HEK293 (cell line): ENCODE measurements around the gene TSC22D1.

Source experiments
- CTCF ChIA-PET: fragments of 350-600 bp; formaldehyde crosslinking; extraction: SDS; loops from one replicate; lab custom pipeline; 2021; ENCODE audit warnings: antibody characterized with exemption; lab: Yijun Ruan, JAX
- POLR2A ChIA-PET: fragments of 300-600 bp; formaldehyde crosslinking; extraction: SDS; loops from one replicate; lab custom pipeline; 2020; ENCODE audit warnings: antibody characterized with exemption, inconsistent platforms; lab: Yijun Ruan, JAX
- H3K27ac ChIP-seq: fragments of 200-500 bp; sonication (Bioruptor generic); 2 replicates; pipeline ENCODE4 v1.5.1; 2014; ENCODE audit warnings: low read depth, low read length, control low read depth, inconsistent platforms; ENCODE audit errors: extremely low read depth
- H3K36me3 ChIP-seq, 2 experiments: fragments of 200-500 bp in 1 of 2; sonication (Bioruptor generic) in 1 of 2; 1 replicate in 1 of 2; 2 replicates in 1 of 2; pipeline ENCODE4 v1.5.1; 2014 to 2017; ENCODE audit warnings: inconsistent platforms in 2 of 2, low read length in 2 of 2; ENCODE audit not compliant: control insufficient read depth in 2 of 2, insufficient read depth in 1 of 2
- H3K4me1 ChIP-seq: fragments of 200-500 bp; sonication (Bioruptor generic); 2 replicates; pipeline ENCODE4 v1.5.1; 2014; ENCODE audit warnings: mild to moderate bottlenecking, low read length, inconsistent platforms; ENCODE audit not compliant: control insufficient read depth, insufficient read depth
- H3K4me3 ChIP-seq: 2 replicates; pipeline ENCODE4 v1.5.1; 2011; ENCODE audit warnings: low read depth, mild to moderate bottlenecking, control low read depth, low read length, moderate library complexity
- H3K9me3 ChIP-seq: fragments of 200-500 bp; sonication (Bioruptor generic); 2 replicates; pipeline ENCODE4 v1.5.1; 2014; ENCODE audit warnings: low read depth, low read length, inconsistent platforms; ENCODE audit not compliant: control insufficient read depth, insufficient read depth
- GLI2 ChIP-seq: fragments of 450-650 bp; formaldehyde crosslinking; IDR thresholded peaks from 2 replicates; pipeline ENCODE4; 2017; ENCODE audit warnings: missing biosample characterization, missing genetic modification characterization, low read depth, borderline replicate concordance
- KLF17 ChIP-seq: fragments of 450-650 bp; formaldehyde crosslinking; IDR thresholded peaks from 2 replicates; pipeline ENCODE4 v1.5.1; 2016; ENCODE audit warnings: missing biosample characterization, missing genetic modification characterization
- KLF9 ChIP-seq: fragments of 450-650 bp; formaldehyde crosslinking; IDR thresholded peaks from 2 replicates; pipeline ENCODE4 v1.5.1; 2016; ENCODE audit warnings: missing biosample characterization, missing genetic modification characterization, low read depth
- MZF1 ChIP-seq: fragments of 450-650 bp; formaldehyde crosslinking; IDR thresholded peaks from 2 replicates; pipeline ENCODE4 v1.5.1; 2017; ENCODE audit warnings: missing biosample characterization, missing genetic modification characterization, borderline replicate concordance
- ZBTB48 ChIP-seq: fragments of 450-650 bp; formaldehyde crosslinking; IDR thresholded peaks from 2 replicates; pipeline ENCODE4 v1.5.1; 2016; ENCODE audit warnings: missing biosample characterization, missing genetic modification characterization
- ZFP41 ChIP-seq: fragments of 450-650 bp; formaldehyde crosslinking; IDR thresholded peaks from 2 replicates; pipeline ENCODE4 v1.5.1; 2016; ENCODE audit warnings: missing biosample characterization, missing genetic modification characterization, borderline replicate concordance
- ZNF112 ChIP-seq: fragments of 450-650 bp; formaldehyde crosslinking; IDR thresholded peaks from 2 replicates; pipeline ENCODE4 v1.5.0; 2017; ENCODE audit warnings: missing biosample characterization, missing genetic modification characterization
- ZNF114 ChIP-seq: fragments of 450-650 bp; formaldehyde crosslinking; IDR thresholded peaks from 2 replicates; pipeline ENCODE4 v1.5.0; 2017; ENCODE audit warnings: missing biosample characterization, missing genetic modification characterization
- ZNF132 ChIP-seq: fragments of 450-650 bp; formaldehyde crosslinking; IDR thresholded peaks from 2 replicates; pipeline ENCODE4 v1.5.1; 2017; ENCODE audit warnings: missing biosample characterization, missing genetic modification characterization, borderline replicate concordance
- ZNF214 ChIP-seq: fragments of 450-650 bp; formaldehyde crosslinking; IDR thresholded peaks from 2 replicates; pipeline ENCODE4 v1.5.1; 2017; ENCODE audit warnings: missing biosample characterization, mild to moderate bottlenecking, missing genetic modification characterization, borderline replicate concordance
- ZNF221 ChIP-seq: fragments of 450-650 bp; formaldehyde crosslinking; IDR thresholded peaks from 2 replicates; pipeline ENCODE4 v1.5.1; 2017; ENCODE audit warnings: missing biosample characterization, missing genetic modification characterization, borderline replicate concordance
- ZNF292 ChIP-seq: fragments of 450-650 bp; formaldehyde crosslinking; IDR thresholded peaks from 2 replicates; pipeline ENCODE4 v1.5.1; 2016; ENCODE audit warnings: low read depth, missing biosample characterization, missing genetic modification characterization, borderline replicate concordance
- ZNF514 ChIP-seq: fragments of 450-650 bp; formaldehyde crosslinking; IDR thresholded peaks from 2 replicates; pipeline ENCODE4 v1.5.1; 2016; ENCODE audit warnings: missing biosample characterization, missing genetic modification characterization
- ZNF560 ChIP-seq: fragments of 450-650 bp; formaldehyde crosslinking; IDR thresholded peaks from 2 replicates; pipeline ENCODE4 v1.5.1; 2017; ENCODE audit warnings: missing biosample characterization, missing genetic modification characterization, borderline replicate concordance
- ZNF571 ChIP-seq: fragments of 450-650 bp; formaldehyde crosslinking; IDR thresholded peaks from 2 replicates; pipeline ENCODE4 v1.5.0; 2017; ENCODE audit warnings: missing biosample characterization, missing genetic modification characterization
- ZNF600 ChIP-seq: fragments of 450-650 bp; formaldehyde crosslinking; IDR thresholded peaks from 2 replicates; pipeline ENCODE4 v1.5.1; 2016; ENCODE audit warnings: missing biosample characterization, missing genetic modification characterization
- ZNF610 ChIP-seq: fragments of 450-650 bp; formaldehyde crosslinking; IDR thresholded peaks from 2 replicates; pipeline ENCODE4 v1.5.1; 2016; ENCODE audit warnings: missing biosample characterization, missing genetic modification characterization, borderline replicate concordance
- ZNF658 ChIP-seq: fragments of 450-650 bp; formaldehyde crosslinking; IDR thresholded peaks from 2 replicates; pipeline ENCODE4; 2016; ENCODE audit warnings: missing biosample characterization, missing genetic modification characterization
- ZNF660 ChIP-seq: fragments of 450-650 bp; IDR thresholded peaks from 2 replicates; pipeline ENCODE4 v1.5.1; 2018; ENCODE audit warnings: missing biosample characterization, mild to moderate bottlenecking, missing genetic modification characterization
- ZNF747 ChIP-seq: fragments of 450-650 bp; formaldehyde crosslinking; IDR thresholded peaks from 2 replicates; pipeline ENCODE4 v1.5.1; 2016; ENCODE audit warnings: missing biosample characterization, missing genetic modification characterization
- ZNF768 ChIP-seq: fragments of 450-650 bp; formaldehyde crosslinking; IDR thresholded peaks from 2 replicates; pipeline ENCODE4 v1.5.1; 2018; ENCODE audit warnings: missing biosample characterization, mild to moderate bottlenecking, missing genetic modification characterization
- ZNF776 ChIP-seq: fragments of 450-650 bp; formaldehyde crosslinking; IDR thresholded peaks from 2 replicates; pipeline ENCODE4 v1.5.0; 2017; ENCODE audit warnings: missing biosample characterization, missing genetic modification characterization, borderline replicate concordance
- ZNF785 ChIP-seq: fragments of 450-650 bp; formaldehyde crosslinking; IDR thresholded peaks from 2 replicates; pipeline ENCODE4 v1.5.1; 2016; ENCODE audit warnings: missing biosample characterization, missing genetic modification characterization
- ZSCAN18 ChIP-seq: fragments of 450-650 bp; formaldehyde crosslinking; IDR thresholded peaks from 2 replicates; pipeline ENCODE4 v1.5.1; 2016; ENCODE audit warnings: missing biosample characterization, missing genetic modification characterization
- ZSCAN5A ChIP-seq: fragments of 450-650 bp; formaldehyde crosslinking; IDR thresholded peaks from 2 replicates; pipeline ENCODE4 v1.5.1; 2016; ENCODE audit warnings: missing biosample characterization, missing genetic modification characterization
- TF ChIP-seq, protein P1 (sequence below): fragments of 450-650 bp; formaldehyde crosslinking; IDR thresholded peaks from 2 replicates; pipeline ENCODE4 v1.5.1; 2017; ENCODE audit warnings: missing biosample characterization, missing genetic modification characterization
- TF ChIP-seq, protein P2 (sequence below): fragments of 450-650 bp; formaldehyde crosslinking; IDR thresholded peaks from 2 replicates; pipeline ENCODE4 v1.5.1; 2016; ENCODE audit warnings: missing biosample characterization, missing genetic modification characterization

The TSC22D1 gene

GRCh38 chr13:44389876-44390275 lies 186.3 kb downstream of the TSC22D1 start:
- no peaks in the 10 kb centered on the region for H3K4me1 ChIP-seq

GRCh38 chr13:44389060-44389666 lies 187.0 kb downstream of the TSC22D1 start:
- Histone ChIP-seq H3K9me3 (no peaks in the 10 kb centered on the region), H3K4me3 (no peak overlapping the region), H3K4me1 (no peaks in the 10 kb centered on the region), H3K27ac (no peak overlapping the region), H3K36me3 (no peaks in the 10 kb centered on the region)
- TF ChIP-seq ZNF660 (tag by site-specific recombination) (no peak), ZNF776 (no peak), ZNF514 (tag by site-specific recombination) (no peak), ZNF112 (tag by site-specific recombination) (no peak), ZNF610 (no peak), ZNF221 (no peak), KLF17 (no peak), ZFP41 (tag by site-specific recombination) (no peak), ZNF747 (tag by site-specific recombination) (no peak), ZNF768 (no peak), GLI2 (tag by site-specific recombination) (no peak)
- TF ChIP-seq, protein P1, sequence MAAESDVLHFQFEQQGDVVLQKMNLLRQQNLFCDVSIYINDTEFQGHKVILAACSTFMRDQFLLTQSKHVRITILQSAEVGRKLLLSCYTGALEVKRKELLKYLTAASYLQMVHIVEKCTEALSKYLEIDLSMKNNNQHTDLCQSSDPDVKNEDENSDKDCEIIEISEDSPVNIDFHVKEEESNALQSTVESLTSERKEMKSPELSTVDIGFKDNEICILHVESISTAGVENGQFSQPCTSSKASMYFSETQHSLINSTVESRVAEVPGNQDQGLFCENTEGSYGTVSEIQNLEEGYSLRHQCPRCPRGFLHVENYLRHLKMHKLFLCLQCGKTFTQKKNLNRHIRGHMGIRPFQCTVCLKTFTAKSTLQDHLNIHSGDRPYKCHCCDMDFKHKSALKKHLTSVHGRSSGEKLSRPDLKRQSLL (tag by site-specific recombination), result no peak
- TF ChIP-seq, protein P2, sequence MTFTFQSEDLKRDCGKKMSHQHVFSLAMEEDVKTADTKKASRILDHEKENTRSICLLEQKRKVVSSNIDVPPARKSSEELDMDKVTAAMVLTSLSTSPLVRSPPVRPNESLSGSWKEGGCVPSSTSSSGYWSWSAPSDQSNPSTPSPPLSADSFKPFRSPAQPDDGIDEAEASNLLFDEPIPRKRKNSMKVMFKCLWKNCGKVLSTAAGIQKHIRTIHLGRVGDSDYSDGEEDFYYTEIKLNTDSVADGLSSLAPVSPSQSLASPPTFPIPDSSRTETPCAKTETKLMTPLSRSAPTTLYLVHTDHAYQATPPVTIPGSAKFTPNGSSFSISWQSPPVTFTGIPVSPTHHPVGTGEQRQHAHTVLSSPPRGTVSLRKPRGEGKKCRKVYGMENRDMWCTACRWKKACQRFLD, result no peak
- ChIA-PET POLR2A (no interaction called here), CTCF (no interaction called here)

More at GRCh38 chr13:44389876-44390275, 186.3 kb downstream of the TSC22D1 start:
- no peak overlapping the region for H3K27ac ChIP-seq
- H3K9me3 ChIP-seq, result no peaks in the 10 kb centered on the region
- H3K4me3 ChIP-seq, result no peak overlapping the region
- CTCF ChIA-PET, result interaction anchor here (0.7 kb wide), 1 partner anchor 25 kb away, joined by 3 read pairs; no protein-coding TSS in a partner anchor
- POLR2A ChIA-PET, result no interaction called here
- TF ChIP-seq ZNF132 (tag by site-specific recombination) (no peak), ZBTB48 (tag by site-specific recombination) (no peak), ZNF214 (no peak)
- H3K36me3 ChIP-seq, result no peaks in the 10 kb centered on the region

- no peak overlapping the region for H3K27ac ChIP-seq
- no peaks in the 10 kb centered on the region for H3K9me3 ChIP-seq
- CTCF ChIA-PET, result no interaction called here
- no peak overlapping the region for H3K4me3 ChIP-seq
- no peaks in the 10 kb centered on the region for H3K4me1 ChIP-seq
- H3K36me3 ChIP-seq, result no peaks in the 10 kb centered on the region
- POLR2A ChIA-PET, result no interaction called here
- no peak for TF ChIP-seq ZNF571 (tag by site-specific recombination)
- TF ChIP-seq ZNF560 (tag by site-specific recombination), result no peak
- TF ChIP-seq ZNF600 (tag by site-specific recombination), result no peak
- no peak for TF ChIP-seq MZF1 (tag by site-specific recombination)
- TF ChIP-seq ZNF292 (tag by site-specific recombination), result no peak
- no peak for TF ChIP-seq ZNF114 (tag by site-specific recombination)
- no peak for TF ChIP-seq ZNF658 (tag by site-specific recombination)
- TF ChIP-seq ZSCAN18 (tag by site-specific recombination), result no peak
- no peak for TF ChIP-seq ZSCAN5A (tag by site-specific recombination)
- no peak for TF ChIP-seq KLF9
- TF ChIP-seq ZNF785 (tag by site-specific recombination), result no peak
These were observed 187.6 kb downstream of the TSC22D1 start for GRCh38 chr13:44388427-44389059.
